HFFc6 (cell line): ENCODE results near the gene CTNNA3. TPM values are rescaled to one million over a fixed set of nuclear protein-coding genes. Genes with fewer than 3 reads are reported as not detected.

ENCODE experiments used
- DNase-seq: peaks from one replicate; pipeline ENCODE4 v3.0.0-alpha.2; 2018
- H3K27ac Mint-ChIP-seq: 2 replicates; pipeline ENCODE4 v1.8.0; 2020; ENCODE audit warnings: mild to moderate bottlenecking, mixed read lengths
- H3K27me3 Mint-ChIP-seq: 2 replicates; pipeline ENCODE4 v1.8.0; 2021; ENCODE audit warnings: mild to moderate bottlenecking, moderate library complexity, mixed read lengths; ENCODE audit not compliant: insufficient read depth
- H3K36me3 Mint-ChIP-seq: 2 replicates; pipeline ENCODE4 v1.8.0; 2021; ENCODE audit warnings: low read depth, mixed read lengths
- H3K4me1 Mint-ChIP-seq: 2 replicates; pipeline ENCODE4 v1.8.0; 2020; ENCODE audit warnings: low read depth, mixed read lengths
- H3K4me3 Mint-ChIP-seq: 2 replicates; pipeline ENCODE4 v1.8.0; 2020; ENCODE audit warnings: mild to moderate bottlenecking, moderate library complexity, mixed read lengths
- H3K9me3 Mint-ChIP-seq: 2 replicates; pipeline ENCODE4 v1.8.0; 2020; ENCODE audit warnings: mild to moderate bottlenecking, mixed read lengths
- CTCF ChIP-seq: fragments of 200-600 bp; sonication (generic); IDR thresholded peaks from 2 replicates; pipeline ENCODE4 v1.5.0; 2021; ENCODE audit warnings: antibody characterized with exemption, mild to moderate bottlenecking
- total RNA-seq, 6 experiments: library from RNA; stranded (reverse); fragmentation: NEBNext Ultra II Directional; extraction: Animal tissue kit (Norgen Biotek cat#: 25700); gene quantifications; 2 replicates in 1 of 6; 3 replicates in 5 of 6; pipeline ENCODE4 v1.2.3, GENCODE V29; 2021

Gene CTNNA3
- total RNA-seq, 6 experiments from 2014 or later = not detected

GRCh38 chr10:66637273-66638036 is 1058.5 kb downstream of the CTNNA3 start:
- H3K4me3 Mint-ChIP-seq = no peak overlapping the region
- no peak for DNase-seq
- H3K36me3 Mint-ChIP-seq = no peaks in the 10 kb centered on the region
- H3K27me3 Mint-ChIP-seq = no peaks in the 10 kb centered on the region
- H3K4me1 Mint-ChIP-seq = peaks cover 27% of the 10 kb centered on the region; the same call in 1 of the 2 replicates
- no peak overlapping the region for H3K27ac Mint-ChIP-seq
- H3K9me3 Mint-ChIP-seq = peaks cover 4% of the 10 kb centered on the region; the same call in 1 of the 2 replicates
- no peak for TF ChIP-seq CTCF

DNA sequence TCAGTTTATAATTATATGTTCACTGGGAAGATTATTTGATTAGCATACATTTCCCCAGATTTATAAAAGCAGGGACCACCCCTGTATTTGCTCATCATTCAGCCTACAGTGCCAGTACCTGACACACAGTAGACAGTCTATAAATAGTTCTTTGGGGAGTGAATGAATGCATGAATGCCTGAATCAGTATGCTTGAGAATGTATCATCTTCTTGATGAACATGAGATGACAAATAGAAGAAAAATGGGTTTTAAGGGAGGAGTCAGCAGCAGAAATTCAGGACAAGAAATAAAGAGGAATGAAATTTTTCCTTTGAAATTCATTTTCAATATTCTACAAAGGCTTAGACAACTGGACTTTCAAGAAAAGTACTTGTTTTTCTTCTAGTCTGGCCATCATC is 1066.0 kb downstream of the CTNNA3 start:
- peak overlapping the region; percentile 1; the same call in 1 of the 2 replicates for H3K27ac Mint-ChIP-seq
- peaks cover 16% of the 10 kb centered on the region for H3K4me1 Mint-ChIP-seq
- H3K36me3 Mint-ChIP-seq = no peaks in the 10 kb centered on the region
- no peak overlapping the region; the same call in 1 of the 2 replicates for H3K4me3 Mint-ChIP-seq
- 0 out of 2 replicates have a peak, but pooled peaks cover 7% of the 10 kb centered on the region for H3K9me3 Mint-ChIP-seq
- H3K27me3 Mint-ChIP-seq = no peaks in the 10 kb centered on the region
- TF ChIP-seq CTCF = no peak
- peak; percentile 37 for DNase-seq

DNA sequence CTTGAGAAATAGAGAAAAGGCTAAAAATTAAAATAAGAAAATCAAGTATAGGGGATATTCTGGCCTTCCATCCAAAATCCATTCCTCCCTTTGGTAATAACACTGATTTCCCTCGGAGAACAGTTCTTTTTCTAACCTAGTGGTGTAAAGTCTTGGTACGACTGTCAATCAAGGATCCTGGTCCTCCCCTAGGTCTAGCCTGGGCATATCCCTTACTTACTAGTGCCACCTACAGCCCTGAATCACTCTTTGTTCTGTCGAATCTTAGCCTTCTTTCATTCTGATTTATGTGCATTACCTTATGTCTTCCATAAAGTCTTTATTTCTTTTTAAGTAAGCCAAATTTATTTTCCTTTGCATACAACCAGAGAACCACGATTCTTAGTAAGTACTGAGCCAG is 1068.8 kb downstream of the CTNNA3 start:
- Mint-ChIP-seq H3K27me3 (no peaks in the 10 kb centered on the region), H3K4me3 (no peak overlapping the region), H3K9me3 (0 out of 2 replicates have a peak, but pooled peaks cover 7% of the 10 kb centered on the region), H3K36me3 (no peaks in the 10 kb centered on the region), H3K27ac (no peak overlapping the region), H3K4me1 (peaks cover 16% of the 10 kb centered on the region)
- TF ChIP-seq CTCF = peak; percentile 38; the same call in 1 of the 2 replicates
- peak; percentile 1 for DNase-seq

DNA sequence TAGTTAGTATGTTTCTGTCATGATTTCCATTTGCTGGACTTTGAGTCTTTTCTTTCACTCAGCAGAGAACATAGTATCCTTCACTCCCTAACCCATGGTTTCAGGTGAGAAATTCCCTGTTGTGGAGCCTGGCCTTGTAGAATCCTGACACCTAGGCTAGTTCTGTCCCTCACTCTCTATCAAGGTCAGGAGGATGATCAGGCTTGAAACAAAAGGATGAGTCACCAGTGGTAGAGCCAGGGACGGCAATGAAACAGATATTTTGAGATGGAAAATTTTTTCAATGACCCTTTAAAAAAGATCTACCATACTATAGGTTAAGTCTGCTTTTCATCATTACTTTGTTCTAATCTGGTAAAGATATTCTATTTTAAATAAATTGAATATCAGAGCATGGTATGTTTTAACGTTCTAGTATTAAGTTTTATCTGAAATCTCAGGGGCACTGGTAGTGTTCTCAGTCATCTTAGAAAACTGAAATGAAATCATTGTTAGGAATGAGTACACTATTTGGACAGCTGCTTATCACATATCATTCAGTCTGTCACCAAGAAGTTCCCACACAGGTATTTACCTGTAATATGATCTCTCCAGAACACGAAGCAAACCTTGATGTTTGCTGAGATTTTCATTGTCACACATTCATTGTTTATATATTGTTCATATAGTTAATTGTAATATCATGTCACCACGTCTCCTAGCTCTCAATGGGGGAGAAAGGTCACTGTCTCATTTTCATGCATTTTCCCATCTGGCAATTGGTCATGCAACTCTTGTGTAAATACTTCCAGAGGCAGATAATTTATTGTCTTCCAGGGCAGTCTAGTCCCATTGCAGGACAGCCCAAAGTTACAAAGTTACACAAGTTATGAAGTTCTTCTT is 1070.0 kb downstream of the CTNNA3 start:
- no peak for DNase-seq
- no peak overlapping the region for H3K4me3 Mint-ChIP-seq

More for the DNA sequence above, 1070.0 kb downstream of the CTNNA3 start:
- H3K9me3 Mint-ChIP-seq = 0 out of 2 replicates have a peak, but pooled peaks cover 7% of the 10 kb centered on the region
- H3K27ac Mint-ChIP-seq = no peak overlapping the region
- no peaks in the 10 kb centered on the region for H3K27me3 Mint-ChIP-seq
- H3K4me1 Mint-ChIP-seq = peaks cover 16% of the 10 kb centered on the region
- no peaks in the 10 kb centered on the region for H3K36me3 Mint-ChIP-seq
- no peak for TF ChIP-seq CTCF
